Measurements from ENCODE around the gene SCNN1G. TPM values are rescaled to one million over a fixed set of nuclear protein-coding genes. Genes with fewer than 3 reads are reported as not detected.

SCNN1G gene
- total RNA-seq = not detected

- intact Hi-C loops (cut with micrococcal nuclease) = loop anchor here (5.0 kb wide), 1 partner anchor 249 kb away; no protein-coding TSS in a partner anchor
- Mint-ChIP-seq H3K9me3 (no peaks in the 10 kb centered on the region), H3K4me1 (ENCODE audit: low read depth) (peaks cover 7% of the 10 kb centered on the region), H3K36me3 (ENCODE audit: low read depth) (no peaks in the 10 kb centered on the region), H3K27me3 (peaks cover 51% of the 10 kb centered on the region), H3K27ac (no peak within 1 kb of the TSS), H3K4me3 (peak within 1 kb of the TSS; percentile 22)
- ATAC-seq = no peak
- no peak for DNase-seq
- ChIA-PET POLR2A (no interaction called here), CTCF (interaction anchor here (1.0 to 8.5 kb wide), 10 partner anchors 9 to 276 kb away, joined by 3 to 113 read pairs (median 3); no protein-coding TSS in a partner anchor)
- peak; percentile 78 for TF ChIP-seq CTCF (IDR thresholded peaks at IDR 0.05)
These were observed at the start of gene SCNN1G for GRCh38 chr16:23182679-23183542. Gene SCNN1G, plus strand, starts transcription at chr16:23182745. Its CDS starts 3,527 bp downstream, at chr16:23186272.

GRCh38 chr16:23132775-23133463, 49.6 kb upstream of the SCNN1G start:
- POLR2A ChIA-PET = interaction anchor here (0.8 kb wide), 1 partner anchor 17 kb away, joined by 3 read pairs; the partner anchor contains the start of gene USP31
- Mint-ChIP-seq H3K27me3 (no peaks in the 10 kb centered on the region), H3K9me3 (peaks cover 13% of the 10 kb centered on the region), H3K4me3 (no peak overlapping the region), H3K27ac (no peak overlapping the region), H3K36me3 (ENCODE audit: low read depth) (peaks cover 11% of the 10 kb centered on the region), H3K4me1 (ENCODE audit: low read depth) (peaks cover 17% of the 10 kb centered on the region)
- CTCF ChIA-PET = interaction anchor here (1.3 kb wide), 1 partner anchor 15 kb away, joined by 3 read pairs; no protein-coding TSS in a partner anchor
- DNase-seq (no peak), ATAC-seq (no peak)
- intact Hi-C loops (cut with micrococcal nuclease) = no loop called here
- TF ChIP-seq CTCF (IDR thresholded peaks at IDR 0.05) = no peak

GRCh38 chr16:23134274-23134673, 48.3 kb upstream of the SCNN1G start:
- Mint-ChIP-seq H3K27ac (no peak overlapping the region), H3K36me3 (ENCODE audit: low read depth) (peaks cover 15% of the 10 kb centered on the region), H3K9me3 (peaks cover 19% of the 10 kb centered on the region), H3K27me3 (no peaks in the 10 kb centered on the region), H3K4me1 (ENCODE audit: low read depth) (peaks cover 17% of the 10 kb centered on the region), H3K4me3 (no peak overlapping the region)
- intact Hi-C loops (cut with micrococcal nuclease) = no loop called here
- no peak for DNase-seq
- POLR2A ChIA-PET = interaction anchor here (1.0 kb wide), 1 partner anchor 8 kb away, joined by 3 read pairs; no protein-coding TSS in a partner anchor
- CTCF ChIA-PET = no interaction called here
- no peak for ATAC-seq
- TF ChIP-seq CTCF (IDR thresholded peaks at IDR 0.05) = no peak

- CTCF ChIA-PET = no interaction called here
- Mint-ChIP-seq H3K4me3 (no peak overlapping the region), H3K9me3 (peaks cover 19% of the 10 kb centered on the region), H3K27me3 (no peaks in the 10 kb centered on the region), H3K4me1 (ENCODE audit: low read depth) (peaks cover 9% of the 10 kb centered on the region), H3K36me3 (ENCODE audit: low read depth) (peaks cover 15% of the 10 kb centered on the region), H3K27ac (no peak overlapping the region)
- no peak for TF ChIP-seq CTCF (IDR thresholded peaks at IDR 0.05)
- no peak for DNase-seq
- intact Hi-C loops (cut with micrococcal nuclease) = no loop called here
- POLR2A ChIA-PET = no interaction called here
- no peak for ATAC-seq
These were observed 45.3 kb upstream of the SCNN1G start for GRCh38 chr16:23137256-23137655.
